Spinal cord (tissue), 10 donors: Measurements from ENCODE around the gene SPTLC1. TPM values are rescaled to one million over a fixed set of nuclear protein-coding genes. Genes with fewer than 3 reads are reported as not detected.
"Not testable (repeated sequence)": the region's sequence is repeated elsewhere in the genome, so short reads cannot be mapped to it uniquely, and the experiment has no call there.

ENCODE experiments used
- DNase-seq, 6 donors: peaks; one replicate each; pipeline versions ENCODE4 v3.0.0 to v3.0.0-alpha.2; 2013 to 2015; ENCODE audit warnings: low spot score in 6 of 6, low read depth in 4 of 6
- H3K27ac ChIP-seq: one replicate; pipeline ENCODE4 v1.5.1; 2013; ENCODE audit warnings: low read depth, low read length, control low read depth
- H3K27me3 ChIP-seq: one replicate; pipeline ENCODE4 v1.6.1; 2013; ENCODE audit warnings: low read length; ENCODE audit not compliant: control insufficient read depth, insufficient read depth
- H3K36me3 ChIP-seq: one replicate; pipeline ENCODE4 v1.6.1; 2013; ENCODE audit warnings: low read length; ENCODE audit not compliant: control insufficient read depth, insufficient read depth
- H3K4me1 ChIP-seq: one replicate; pipeline ENCODE4 v1.6.1; 2013; ENCODE audit warnings: low read length; ENCODE audit not compliant: control insufficient read depth, insufficient read depth
- H3K4me3 ChIP-seq: one replicate; pipeline ENCODE4 v1.5.1; 2013; ENCODE audit warnings: low read depth, low read length, control low read depth
- H3K9me3 ChIP-seq: one replicate; pipeline ENCODE4 v1.6.1; 2013; ENCODE audit warnings: low read length; ENCODE audit not compliant: control insufficient read depth, insufficient read depth
- WGBS: methylation state at CpG from one replicate; pipeline ENCODE4 v1.1.5; 2013; ENCODE audit warnings: missing lambda C conversion rate; ENCODE audit not compliant: insufficient coverage; 5-methylcytosine and 5-hydroxymethylcytosine counted together
- long read RNA-seq, 4 donors: transcript quantifications; one replicate each; lab custom pipeline, GENCODE V29; 2026
- polyA plus RNA-seq, 2 donors: library from polyadenylated mRNA; unstranded; fragments of 120-200 nt; gene quantifications; one replicate each; pipeline ENCODE4 v1.2.1, GENCODE V29; 2013; ENCODE audit not compliant: insufficient read length in 2 of 2
- total RNA-seq, 2 donors: library from RNA; depleted of rRNA in 1 of 2; stranded (reverse); fragments of 120-200 nt in 1 of 2; fragments of >200 nt in 1 of 2; gene quantifications; one replicate each; pipeline versions ENCODE4 v1.2.3 to v1.2.4, GENCODE V29; 2013 to 2014
- donor health status: healthy.

Gene SPTLC1, protein sequence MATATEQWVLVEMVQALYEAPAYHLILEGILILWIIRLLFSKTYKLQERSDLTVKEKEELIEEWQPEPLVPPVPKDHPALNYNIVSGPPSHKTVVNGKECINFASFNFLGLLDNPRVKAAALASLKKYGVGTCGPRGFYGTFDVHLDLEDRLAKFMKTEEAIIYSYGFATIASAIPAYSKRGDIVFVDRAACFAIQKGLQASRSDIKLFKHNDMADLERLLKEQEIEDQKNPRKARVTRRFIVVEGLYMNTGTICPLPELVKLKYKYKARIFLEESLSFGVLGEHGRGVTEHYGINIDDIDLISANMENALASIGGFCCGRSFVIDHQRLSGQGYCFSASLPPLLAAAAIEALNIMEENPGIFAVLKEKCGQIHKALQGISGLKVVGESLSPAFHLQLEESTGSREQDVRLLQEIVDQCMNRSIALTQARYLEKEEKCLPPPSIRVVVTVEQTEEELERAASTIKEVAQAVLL
- total RNA-seq: 100 to 1,000 TPM in 1 of 2 donors, 10 to 100 TPM in 1; 83.2 to 126 TPM
- polyA plus RNA-seq: 10 to 100 TPM; 63.8 to 68.2 TPM
- long read RNA-seq, donor 1, transcript SPTLC1-201 (15 exons, 1,894 nt): major isoform, 15 of 24 reads
- long read RNA-seq, donor 1, partial matches to known transcripts: 0 of 24 reads
- long read RNA-seq, donor 1, other reads (novel, unspliced or antisense): 0 of 24 reads
- long read RNA-seq, donor 2, partial matches to known transcripts: 0 of 9 reads
- long read RNA-seq, donor 2, other reads (novel, unspliced or antisense): 0 of 9 reads
- long read RNA-seq, donor 3, partial matches to known transcripts: 0 of 6 reads
- long read RNA-seq, donor 3, other reads (novel, unspliced or antisense): 0 of 6 reads
- long read RNA-seq, donor 4, transcript SPTLC1-201 (15 exons, 1,894 nt): major isoform, 11 of 18 reads
- long read RNA-seq, donor 4, partial matches to known transcripts: 0 of 18 reads
- long read RNA-seq, donor 4, other reads (novel, unspliced or antisense): 0 of 18 reads

DNA sequence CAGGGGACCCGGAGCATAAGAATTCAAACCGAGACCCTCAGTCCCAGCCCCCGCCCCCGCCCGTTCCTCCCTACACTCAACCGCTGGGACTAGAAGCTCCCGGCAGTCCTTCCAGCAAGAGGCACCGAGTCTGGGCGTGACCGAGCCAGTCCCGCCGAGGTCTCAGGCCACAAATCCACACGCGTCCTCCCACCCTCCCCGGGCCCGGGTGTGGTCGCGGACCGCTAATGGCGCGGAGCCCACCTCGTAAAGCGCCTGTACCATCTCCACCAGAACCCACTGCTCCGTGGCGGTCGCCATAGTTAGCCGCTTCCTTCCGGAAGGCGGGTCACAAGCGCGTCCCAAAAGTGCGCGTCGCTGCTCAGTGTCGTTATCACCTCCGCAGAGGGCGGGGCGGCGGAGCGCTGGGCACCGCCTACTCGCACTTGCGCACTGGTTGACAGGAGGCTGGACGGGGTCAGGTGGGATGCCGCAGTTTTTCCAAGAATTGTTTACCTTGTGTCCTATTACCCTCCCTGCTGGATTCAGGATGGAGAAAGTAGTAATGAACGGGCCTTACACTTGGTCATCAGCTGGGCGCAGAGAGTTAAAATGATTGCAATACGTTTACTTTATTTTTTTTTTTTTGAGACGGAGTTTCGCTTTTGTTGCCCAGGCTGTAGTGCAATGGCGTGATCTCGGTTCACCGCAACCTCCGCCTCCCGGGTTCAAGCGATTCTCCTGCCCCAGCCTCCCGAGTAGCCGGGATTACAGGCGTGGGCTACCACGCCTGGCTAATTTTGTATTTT lies at the start of gene SPTLC1:
Gene SPTLC1, minus strand, starts transcription at position 343 of the 788 bp plus-strand sequence. Its CDS starts 43 bp downstream, at position 300.
- peaks cover 4% of the 10 kb centered on the region for H3K27me3 ChIP-seq
- 1% methylated on average over 56 of the region's 60 CpGs for WGBS
- H3K36me3 ChIP-seq: no peaks in the 10 kb centered on the region
- peaks cover 8% of the 10 kb centered on the region for H3K4me1 ChIP-seq
- peak within 1 kb of the TSS; percentile 78 for H3K27ac ChIP-seq
- H3K9me3 ChIP-seq: no peaks in the 10 kb centered on the region
- DNase-seq: peak; percentile 89 to 98 (median 92)
- peak within 1 kb of the TSS; percentile 82 for H3K4me3 ChIP-seq

DNA sequence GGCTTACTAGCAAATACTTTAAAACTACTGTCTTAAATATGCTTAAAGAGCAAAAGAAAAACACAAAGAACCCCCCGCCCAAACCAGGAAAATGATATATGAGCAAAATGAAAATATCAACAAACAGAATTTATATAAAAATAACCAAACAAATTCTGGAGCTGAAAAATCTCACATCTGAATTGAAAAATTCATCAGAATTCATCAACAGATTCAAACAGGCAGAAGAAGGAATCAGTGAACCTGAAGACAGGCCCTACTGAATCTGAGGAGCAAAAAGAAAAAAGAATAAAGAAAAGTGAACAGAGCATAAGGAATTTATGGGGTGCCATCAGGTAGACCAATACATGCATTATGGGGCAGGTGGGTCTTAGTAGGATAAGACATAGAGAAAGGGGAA lies 49.8 kb upstream of the SPTLC1 start:
- Histone ChIP-seq H3K27ac (no peak overlapping the region), H3K9me3 (peaks cover 2% of the 10 kb centered on the region), H3K4me3 (no peak overlapping the region), H3K4me1 (no peaks in the 10 kb centered on the region), H3K36me3 (no peaks in the 10 kb centered on the region), H3K27me3 (no peaks in the 10 kb centered on the region)
- DNase-seq: no peak
- WGBS: no CpG with 5 or more reads among the region's 1 CpG

DNA sequence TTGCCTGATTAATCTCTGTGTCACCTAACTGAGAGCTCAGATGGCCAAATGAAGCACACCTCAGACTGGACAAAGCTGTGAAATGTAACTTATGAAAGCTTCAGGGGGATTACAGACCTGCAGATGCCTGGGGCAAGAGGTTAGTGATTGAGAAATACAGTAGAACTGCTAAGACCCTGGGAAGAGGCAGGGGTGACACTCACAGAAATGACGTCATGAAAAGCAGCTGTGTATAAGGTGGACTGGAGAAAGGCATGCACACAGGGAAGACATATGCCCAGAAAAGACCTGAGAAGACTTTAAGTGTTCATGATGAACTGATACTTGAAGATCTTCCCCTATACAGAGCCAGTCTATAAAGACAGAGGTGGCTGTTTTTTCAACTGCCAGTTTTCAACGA lies 49.3 kb upstream of the SPTLC1 start:
- DNase-seq: no peak
- H3K9me3 ChIP-seq: peaks cover 2% of the 10 kb centered on the region
- no peaks in the 10 kb centered on the region for H3K27me3 ChIP-seq
- no peaks in the 10 kb centered on the region for H3K36me3 ChIP-seq
- no peak overlapping the region for H3K4me3 ChIP-seq
- H3K4me1 ChIP-seq: no peaks in the 10 kb centered on the region
- H3K27ac ChIP-seq: no peak overlapping the region
- WGBS: 100% methylated on average over 2 of the region's 2 CpGs

DNA sequence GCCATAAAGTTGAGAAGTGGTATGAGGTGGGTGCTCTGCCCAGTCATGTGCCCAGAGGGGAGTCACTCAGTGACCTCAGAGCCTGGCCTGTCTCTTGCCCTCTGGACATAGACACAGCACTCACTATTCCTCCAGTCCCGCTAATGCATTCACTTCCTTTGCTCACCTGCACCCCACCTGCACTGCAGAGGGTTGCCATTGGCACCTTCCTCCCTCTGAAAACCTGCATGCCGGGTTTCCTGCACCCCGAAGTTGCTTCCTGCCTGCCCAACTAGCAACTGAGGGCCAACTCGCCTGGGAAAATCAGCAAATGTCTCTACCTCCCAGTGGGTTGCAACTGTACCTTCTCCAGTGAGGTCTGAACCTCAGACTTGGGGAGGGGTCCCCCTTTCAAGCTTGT lies 48.1 kb upstream of the SPTLC1 start:
- Histone ChIP-seq H3K4me1 (no peaks in the 10 kb centered on the region), H3K4me3 (no peak overlapping the region), H3K9me3 (peaks cover 2% of the 10 kb centered on the region), H3K27ac (no peak overlapping the region), H3K27me3 (no peaks in the 10 kb centered on the region), H3K36me3 (no peaks in the 10 kb centered on the region)
- 79% methylated on average over 4 of the region's 4 CpGs for WGBS
- no peak for DNase-seq

DNA sequence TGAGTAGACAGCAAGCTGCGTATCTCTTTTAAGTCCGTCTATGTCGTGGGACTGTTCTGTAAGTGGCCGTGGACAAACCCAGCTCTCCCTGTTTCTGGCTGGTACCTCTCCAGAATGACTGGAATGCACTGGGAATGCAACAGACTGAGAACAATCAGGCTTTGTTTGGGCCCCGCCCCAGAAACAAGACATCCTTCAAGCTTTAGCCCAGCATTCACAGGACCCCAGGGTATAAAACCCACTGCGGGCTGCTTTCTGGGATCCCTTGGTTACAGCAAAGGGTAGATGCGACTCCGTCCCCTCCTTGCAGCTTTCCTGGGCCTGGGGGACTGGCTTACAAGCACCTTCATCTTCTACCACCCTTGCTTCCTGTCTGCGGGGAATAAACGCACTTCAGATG lies 45.6 kb upstream of the SPTLC1 start:
- H3K27ac ChIP-seq: no peak overlapping the region
- H3K9me3 ChIP-seq: peaks cover 2% of the 10 kb centered on the region
- WGBS: 74% methylated on average over 8 of the region's 10 CpGs
- DNase-seq: no peak
- H3K4me1 ChIP-seq: no peaks in the 10 kb centered on the region
- no peaks in the 10 kb centered on the region for H3K27me3 ChIP-seq
- H3K4me3 ChIP-seq: no peak overlapping the region
- no peaks in the 10 kb centered on the region for H3K36me3 ChIP-seq

DNA sequence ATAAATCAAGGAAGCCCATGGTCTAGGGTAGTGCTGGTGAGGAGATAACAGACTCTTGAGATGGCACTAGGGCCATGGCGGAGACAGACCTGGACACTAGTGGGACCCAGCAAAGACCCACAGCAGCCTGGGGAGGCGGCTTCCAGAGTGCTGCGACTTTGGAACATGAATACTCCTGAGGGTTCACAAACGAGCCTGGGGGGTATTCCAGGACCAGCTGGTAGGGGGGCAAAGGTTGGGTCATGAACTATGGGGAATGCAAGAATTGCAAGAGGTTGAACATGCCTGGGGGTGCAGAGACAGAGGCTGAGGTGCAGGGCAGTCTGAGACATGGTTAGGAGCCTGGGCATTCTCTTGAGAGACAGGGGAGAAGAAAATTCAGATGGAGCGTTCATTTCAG lies 43.8 kb upstream of the SPTLC1 start:
- DNase-seq: no peak
- H3K9me3 ChIP-seq: no peaks in the 10 kb centered on the region
- no peak overlapping the region for H3K4me3 ChIP-seq
- no peak overlapping the region for H3K27ac ChIP-seq
- no peaks in the 10 kb centered on the region for H3K36me3 ChIP-seq
- 79% methylated on average over 4 of the region's 5 CpGs for WGBS
- H3K27me3 ChIP-seq: no peaks in the 10 kb centered on the region
- H3K4me1 ChIP-seq: peaks cover 5% of the 10 kb centered on the region

DNA sequence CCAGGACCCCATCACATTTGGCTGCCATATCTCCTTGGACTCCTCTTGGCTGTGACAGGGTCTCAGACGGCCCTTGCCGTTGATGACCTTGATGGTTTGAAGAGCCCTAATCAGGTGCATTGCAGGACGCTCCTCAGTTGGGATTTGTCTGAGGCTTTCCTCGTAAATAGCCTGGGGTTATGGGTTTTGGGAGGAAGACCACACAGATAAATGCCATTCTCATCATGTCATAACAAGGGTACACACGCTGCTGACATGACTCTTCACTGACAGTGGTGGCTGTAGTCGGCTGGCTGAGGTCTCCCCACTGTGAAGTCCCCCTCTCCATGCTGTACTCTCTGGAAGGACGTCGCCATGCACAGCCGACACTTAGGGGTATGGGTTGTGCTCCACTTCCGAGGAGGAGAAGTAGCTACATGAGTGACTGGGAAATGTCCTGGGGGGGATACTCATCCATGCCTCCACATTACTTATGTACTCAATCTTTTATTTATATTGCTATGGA lies 42.9 kb upstream of the SPTLC1 start:
- no peak overlapping the region for H3K4me3 ChIP-seq
- WGBS: 67% methylated on average over 1 of the region's 10 CpGs
- H3K27me3 ChIP-seq: no peaks in the 10 kb centered on the region
- H3K9me3 ChIP-seq: no peaks in the 10 kb centered on the region
- no peaks in the 10 kb centered on the region for H3K36me3 ChIP-seq
- no peak for DNase-seq
- H3K27ac ChIP-seq: no peak overlapping the region
- peaks cover 9% of the 10 kb centered on the region for H3K4me1 ChIP-seq

DNA sequence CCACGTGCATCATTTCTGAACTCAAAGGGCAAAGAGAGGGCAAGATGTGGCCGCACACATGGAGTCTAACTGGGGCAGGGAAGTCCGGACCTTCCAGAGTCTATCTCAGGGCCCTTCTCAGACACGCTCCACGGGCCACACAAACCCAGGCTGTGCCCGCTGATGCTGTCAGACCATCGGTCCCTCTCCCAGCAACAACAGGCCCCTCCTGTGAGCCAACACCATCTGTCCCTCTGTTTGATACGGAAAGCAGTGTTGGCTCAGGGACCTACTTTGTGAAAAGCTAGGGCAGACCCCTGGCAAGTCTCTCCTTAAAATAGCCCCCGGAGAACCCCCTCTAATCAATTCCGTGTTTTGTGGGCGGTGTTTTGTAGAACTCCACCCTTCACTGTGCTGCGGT lies 40.5 kb upstream of the SPTLC1 start:
- 78% methylated on average over 11 of the region's 12 CpGs for WGBS
- not testable (repeated sequence) for H3K27me3 ChIP-seq, H3K4me3 ChIP-seq, H3K27ac ChIP-seq, H3K9me3 ChIP-seq, H3K36me3 ChIP-seq
- peak in 2 of 6 donors; percentile 56 to 67 for DNase-seq
- H3K4me1 ChIP-seq: peaks cover 17% of the 10 kb centered on the region

DNA sequence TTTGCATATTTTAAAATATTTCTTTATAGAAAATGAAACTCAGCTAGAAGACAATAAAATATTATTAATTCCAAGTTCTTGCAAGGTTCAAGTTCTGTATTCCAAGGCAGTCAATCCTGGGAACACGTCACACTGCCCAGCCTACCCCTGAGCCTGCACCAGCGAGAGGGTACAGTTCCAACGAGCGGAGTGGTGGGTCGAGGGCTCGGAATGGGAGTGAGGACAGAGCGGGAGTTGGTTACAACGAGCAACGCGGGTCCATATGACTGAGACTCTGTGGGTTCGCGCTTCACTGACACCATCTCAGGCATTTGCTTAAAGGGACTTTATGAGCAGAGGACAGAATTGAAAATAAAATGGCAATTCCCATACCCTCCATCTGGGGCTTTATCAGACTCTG lies 40.0 kb upstream of the SPTLC1 start:
- Histone ChIP-seq H3K27me3 (no peaks in the 10 kb centered on the region), H3K9me3 (no peaks in the 10 kb centered on the region), H3K4me3 (no peak overlapping the region), H3K36me3 (no peaks in the 10 kb centered on the region), H3K4me1 (peaks cover 17% of the 10 kb centered on the region), H3K27ac (no peak overlapping the region)
- no peak for DNase-seq
- WGBS: 94% methylated on average over 10 of the region's 12 CpGs
